Measurements from ENCODE around the gene ARSH.

DNA sequence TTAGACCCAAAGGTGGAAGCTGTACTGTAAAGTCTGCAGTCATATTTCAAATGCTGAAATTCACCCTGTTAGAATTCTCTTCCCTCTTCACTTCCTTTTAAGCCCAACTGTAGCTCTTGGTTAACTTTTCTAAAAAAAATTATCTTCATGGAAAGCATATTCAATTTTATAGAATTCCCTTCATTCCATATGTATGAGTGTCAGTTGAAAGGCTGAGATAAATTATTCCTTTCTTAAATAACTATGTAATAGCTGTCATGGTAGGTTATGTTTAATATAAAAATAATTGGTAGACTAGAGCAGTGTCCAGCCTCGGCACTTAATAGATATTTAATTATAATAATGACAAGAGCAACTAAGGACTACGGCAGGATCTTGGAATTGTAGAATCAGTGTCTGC is 16.8 kb upstream of the ARSH start:
- no peak for TF ChIP-seq CTCF (conservative IDR thresholded peaks at IDR 0.05 in 1 of 2, IDR thresholded peaks at IDR 0.05 in 1 of 2; ENCODE audit: extremely low read depth in 1 of 2, insufficient read depth in 1 of 2, low read depth in 1 of 2, low read length in 2 of 2)
- TF ChIP-seq EZH2 (IDR thresholded peaks at IDR 0.05; ENCODE audit: borderline replicate concordance, low read length) = no peak

All from mammary epithelial cell (primary cell).